Heart left ventricle (tissue), 16 donors: Measurements from ENCODE around the gene CYP19A1. TPM values are rescaled to one million over a fixed set of nuclear protein-coding genes. Genes with fewer than 3 reads are reported as not detected.

Experiments
- ATAC-seq, 4 donors: fragments of 200-7000 bp; cut with Tn5 transposase; one replicate each; pipeline ENCODE4 v1.9.1; 2020 to 2022; ENCODE audit warnings: moderate library complexity in 4 of 4, mild to moderate bottlenecking in 3 of 4, moderate number of reproducible peaks in 1 of 4
- DNase-seq, 5 donors: peaks; one replicate each; pipeline ENCODE4 v3.0.0-alpha.2; 2020
- H3K27ac ChIP-seq, 12 donors: fragments of 200-600 bp; sonication (generic) in 4 of 12; one replicate each; pipeline versions ENCODE4 v1.5.0 to v1.8.0; 2016 to 2022; ENCODE audit warnings: mild to moderate bottlenecking in 2 of 12
- H3K27me3 ChIP-seq, 9 donors: fragments of 200-600 bp; sonication (generic) in 2 of 9; one replicate each; pipeline versions ENCODE4 v1.5.1 to v1.8.0; 2016 to 2022; ENCODE audit warnings: mild to moderate bottlenecking in 3 of 9
- H3K36me3 ChIP-seq, 9 donors: fragments of 200-600 bp; sonication (generic) in 2 of 9; one replicate each; pipeline versions ENCODE4 v1.5.0 to v1.8.0; 2018 to 2022; ENCODE audit warnings: mild to moderate bottlenecking in 2 of 9
- H3K4me1 ChIP-seq, 12 donors: fragments of 200-600 bp; sonication (generic) in 4 of 12; one replicate each; pipeline versions ENCODE4 v1.5.0 to v1.8.0; 2016 to 2022; ENCODE audit warnings: mild to moderate bottlenecking in 3 of 12
- H3K4me3 ChIP-seq, 12 donors: fragments of 200-600 bp; sonication (generic) in 4 of 12; one replicate each; pipeline versions ENCODE4 v1.5.0 to v1.8.0; 2017 to 2022; ENCODE audit warnings: mild to moderate bottlenecking in 9 of 12, moderate library complexity in 4 of 12
- H3K9me3 ChIP-seq, 12 donors: fragments of 200-600 bp; sonication (generic) in 4 of 12; one replicate each; pipeline versions ENCODE4 v1.5.0 to v1.8.0; 2016 to 2022; ENCODE audit warnings: mild to moderate bottlenecking in 1 of 12
- POLR2A ChIP-seq, 2 donors: fragments of 450-650 bp; IDR thresholded peaks; one replicate each; pipeline ENCODE4 v1.6.1; 2017; ENCODE audit warnings: antibody characterized with exemption in 2 of 2, mild to moderate bottlenecking in 2 of 2, moderate library complexity in 2 of 2
- WGBS, 4 donors: extraction: QIAGEN DNeasy Blood & Tissue Kit in 2 of 4; methylation state at CpG; one replicate each; pipeline versions ENCODE4 v1.1.5 to v1.1.7; 2013 to 2018; 5-methylcytosine and 5-hydroxymethylcytosine counted together
- intact Hi-C, 10 donors: fragments of 100-400 bp; cut with DNase I; formaldehyde crosslinking; loops; one replicate each; pipeline versions ENCODE4 v1.11.1 to v1.14.2; 2022
- polyA plus RNA-seq, 2 donors: library from polyadenylated mRNA; stranded (reverse); fragments of 200-250 nt; gene quantifications; one replicate each; pipeline ENCODE4 v1.2.3, GENCODE V29; 2013
- total RNA-seq, 9 donors: library from RNA; depleted of rRNA in 2 of 9; stranded (reverse); fragments of >200 nt in 2 of 9; fragmentation: NEBNext Ultra II Directional in 3 of 9; extraction: Animal tissue kit (Norgen Biotek cat#: 25700) in 3 of 9; gene quantifications; one replicate each; pipeline versions ENCODE4 v1.1.0 to v1.2.4, GENCODE V29; 2016 to 2023
- TF ChIP-seq, protein P1 (sequence below), 12 donors: fragments of 200-600 bp; sonication (generic) in 4 of 12; IDR thresholded peaks; one replicate each; pipeline versions ENCODE4 v1.5.0 to v1.8.0; 2018 to 2022; ENCODE audit warnings: antibody characterized with exemption in 12 of 12, mild to moderate bottlenecking in 5 of 12
- donor health status: ischemic (EF 13 %, LVEDD 7.1; RV severe dilation, severe dysfunction).
- donor health status: healthy with polysubstance abuse.
- donor health status: DM: no; HTN: yes; CAD: no.
- donor health status: DM: no; HTN: no; CAD: no.
- donor health status: ischemic (EF 25% LVEDD 6.9; RV normal size, moderate dysfunction).
- donor health status: ischemic (EF 25% LVEDD 5.7; RV mildly dilated, moderate dysfunction).
- donor health status: healthy.
- donor health status: DM: yes; HTN: yes; CAD: no.
- donor health status: ischemic (EF 35%, LVEDD 5.7; RV mildly dilated, moderate dysfunction).
- donor health status: nonischemic (EF 11% LVEDD 7.7; RV severe dilation, severe dysfunction).
- donor health status: DM: yes; HTN: yes; CAD: no.
- donor health status: PGD.
- donor health status: ischemic (EF 29% LVEDD 5.4; RV normal size, mild dysfunction).
- donor health status: nonischemic (EF 23%, LVEDD 6.1; RV moderate dilation, normal function).

The CYP19A1 gene
- total and polyA plus RNA-seq, 11 donors, result 0.15 to 5.4 (median 0.60) TPM

DNA sequence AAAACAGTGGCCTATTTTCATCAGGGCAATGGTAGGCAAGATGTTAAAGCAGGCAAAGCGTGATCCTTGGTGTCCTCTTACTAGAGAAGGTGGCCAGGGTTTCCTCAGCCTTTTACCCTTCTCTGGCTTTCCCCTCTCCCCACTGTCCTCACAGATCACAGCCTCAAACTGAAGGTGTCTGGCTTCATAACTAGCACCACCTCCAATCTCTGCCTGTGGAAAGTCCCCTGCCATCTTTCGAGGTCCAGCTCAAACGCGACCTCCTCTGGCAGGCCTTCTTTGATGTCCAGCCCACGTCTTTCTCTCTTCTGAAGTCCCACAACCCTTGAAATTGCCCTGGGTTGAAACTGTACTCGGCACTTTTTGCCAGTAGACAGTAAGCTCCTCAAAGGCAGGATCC lies 35.9 kb downstream of the CYP19A1 start:
- H3K36me3 ChIP-seq, result no peaks in the 10 kb centered on the region
- H3K9me3 ChIP-seq, result no peaks in the 10 kb centered on the region
- no peak overlapping the region for H3K4me3 ChIP-seq
- H3K4me1 ChIP-seq, result peaks cover 0 to 26% (median 7%) of the 10 kb centered on the region in 12 donors
- no peak for DNase-seq
- no peak overlapping the region for H3K27ac ChIP-seq
- intact Hi-C loops, result no loop called here
- no peaks in the 10 kb centered on the region for H3K27me3 ChIP-seq
- TF ChIP-seq, protein P1, sequence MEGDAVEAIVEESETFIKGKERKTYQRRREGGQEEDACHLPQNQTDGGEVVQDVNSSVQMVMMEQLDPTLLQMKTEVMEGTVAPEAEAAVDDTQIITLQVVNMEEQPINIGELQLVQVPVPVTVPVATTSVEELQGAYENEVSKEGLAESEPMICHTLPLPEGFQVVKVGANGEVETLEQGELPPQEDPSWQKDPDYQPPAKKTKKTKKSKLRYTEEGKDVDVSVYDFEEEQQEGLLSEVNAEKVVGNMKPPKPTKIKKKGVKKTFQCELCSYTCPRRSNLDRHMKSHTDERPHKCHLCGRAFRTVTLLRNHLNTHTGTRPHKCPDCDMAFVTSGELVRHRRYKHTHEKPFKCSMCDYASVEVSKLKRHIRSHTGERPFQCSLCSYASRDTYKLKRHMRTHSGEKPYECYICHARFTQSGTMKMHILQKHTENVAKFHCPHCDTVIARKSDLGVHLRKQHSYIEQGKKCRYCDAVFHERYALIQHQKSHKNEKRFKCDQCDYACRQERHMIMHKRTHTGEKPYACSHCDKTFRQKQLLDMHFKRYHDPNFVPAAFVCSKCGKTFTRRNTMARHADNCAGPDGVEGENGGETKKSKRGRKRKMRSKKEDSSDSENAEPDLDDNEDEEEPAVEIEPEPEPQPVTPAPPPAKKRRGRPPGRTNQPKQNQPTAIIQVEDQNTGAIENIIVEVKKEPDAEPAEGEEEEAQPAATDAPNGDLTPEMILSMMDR (IDR thresholded peaks at IDR 0.05), result no peak
- TF ChIP-seq POLR2A (IDR thresholded peaks at IDR 0.05), result no peak
- WGBS, 4 donors, result 94 to 99% (median 95%) methylated on average over 6 of the region's 6 CpGs
- no peak for ATAC-seq

DNA sequence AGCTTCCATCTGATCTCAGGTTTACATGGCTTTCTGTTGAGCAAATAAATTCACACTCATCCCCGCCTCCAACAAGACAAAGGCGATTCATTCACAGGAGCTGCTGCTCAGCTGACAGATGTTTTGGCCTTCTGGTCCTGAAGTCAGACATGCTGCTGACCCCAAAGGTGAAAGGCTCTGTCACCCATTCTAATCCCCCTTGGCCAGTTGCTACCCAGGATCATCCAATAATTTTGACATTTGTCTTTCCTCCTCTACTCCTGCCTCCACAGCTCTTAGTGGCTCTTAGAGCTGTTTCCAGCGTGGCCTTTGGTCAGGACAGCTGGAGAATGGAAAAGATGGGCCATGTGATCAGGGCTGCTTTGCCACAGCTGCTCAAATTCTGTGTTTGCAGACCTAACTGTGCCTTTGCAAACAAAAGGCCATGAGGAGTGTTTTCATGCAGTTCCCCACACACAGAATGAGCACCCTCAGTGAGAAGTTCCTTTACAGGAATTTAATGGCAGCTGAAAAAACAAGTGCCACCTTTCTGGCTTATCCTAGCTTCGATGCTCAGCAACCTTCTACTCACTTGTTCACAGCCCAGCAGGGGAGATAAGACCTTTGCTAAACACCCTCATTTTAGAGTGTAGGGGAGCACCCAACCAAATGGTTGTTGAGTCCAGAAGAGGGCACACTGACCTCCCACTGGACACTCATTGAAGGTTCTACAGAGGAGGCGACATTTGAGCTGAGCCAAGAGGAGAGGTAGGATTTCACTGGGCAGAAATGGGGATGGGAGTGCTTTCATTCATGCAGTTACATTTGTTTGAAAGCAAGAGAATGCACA lies 39.0 kb downstream of the CYP19A1 start:
- H3K9me3 ChIP-seq, result no peaks in the 10 kb centered on the region
- peak overlapping the region in 3 of 12 donors; percentile 50 to 61 (median 52) for H3K27ac ChIP-seq
- peaks cover 0 to 26% (median 6%) of the 10 kb centered on the region in 12 donors for H3K4me1 ChIP-seq
- WGBS, 4 donors, result 84 to 92% (median 85%) methylated on average over 5 of the region's 5 CpGs
- DNase-seq, result no peak
- no peak overlapping the region for H3K4me3 ChIP-seq
- no peaks in the 10 kb centered on the region for H3K27me3 ChIP-seq
- ATAC-seq, result peak in 1 of 4 donors; percentile 27
- intact Hi-C loops, result no loop called here
- H3K36me3 ChIP-seq, result no peaks in the 10 kb centered on the region
- TF ChIP-seq, protein P1 (IDR thresholded peaks at IDR 0.05), result no peak
- TF ChIP-seq POLR2A (IDR thresholded peaks at IDR 0.05), result no peak

DNA sequence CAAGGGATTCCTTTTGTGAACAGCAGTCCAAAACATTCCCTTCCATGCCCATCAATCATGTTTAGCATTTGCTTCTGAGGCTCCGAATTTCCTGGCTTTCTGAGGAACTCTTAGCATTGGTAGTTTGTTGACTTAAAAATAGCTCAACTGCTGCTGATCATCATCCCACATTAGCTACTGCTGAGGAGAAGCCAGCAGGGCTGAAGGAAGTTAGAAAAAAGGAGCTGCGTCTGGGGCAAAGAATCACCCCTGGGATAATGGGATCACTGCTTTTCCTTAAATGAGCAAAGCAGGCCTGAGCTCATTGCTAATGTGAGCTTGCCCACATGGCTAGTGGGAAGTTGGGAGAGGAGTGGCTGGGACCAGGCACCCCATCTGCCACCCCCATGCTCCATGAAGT lies 39.8 kb downstream of the CYP19A1 start:
- WGBS, 4 donors, result 36 to 69% (median 45%) methylated on average over 2 of the region's 2 CpGs
- ATAC-seq (peak in 3 of 4 donors; percentile 22 to 39 (median 24)), DNase-seq (no peak)
- TF ChIP-seq POLR2A (IDR thresholded peaks at IDR 0.05), result no peak
- TF ChIP-seq, protein P1 (IDR thresholded peaks at IDR 0.05), result no peak
- peaks cover 0 to 22% (median 3%) of the 10 kb centered on the region in 12 donors for H3K4me1 ChIP-seq
- no peaks in the 10 kb centered on the region for H3K27me3 ChIP-seq
- H3K4me3 ChIP-seq, result no peak overlapping the region
- no peaks in the 10 kb centered on the region for H3K9me3 ChIP-seq
- H3K27ac ChIP-seq, result peak overlapping the region in 3 of 12 donors; percentile 50 to 61 (median 52)
- no peaks in the 10 kb centered on the region for H3K36me3 ChIP-seq
- intact Hi-C loops, result no loop called here

DNA sequence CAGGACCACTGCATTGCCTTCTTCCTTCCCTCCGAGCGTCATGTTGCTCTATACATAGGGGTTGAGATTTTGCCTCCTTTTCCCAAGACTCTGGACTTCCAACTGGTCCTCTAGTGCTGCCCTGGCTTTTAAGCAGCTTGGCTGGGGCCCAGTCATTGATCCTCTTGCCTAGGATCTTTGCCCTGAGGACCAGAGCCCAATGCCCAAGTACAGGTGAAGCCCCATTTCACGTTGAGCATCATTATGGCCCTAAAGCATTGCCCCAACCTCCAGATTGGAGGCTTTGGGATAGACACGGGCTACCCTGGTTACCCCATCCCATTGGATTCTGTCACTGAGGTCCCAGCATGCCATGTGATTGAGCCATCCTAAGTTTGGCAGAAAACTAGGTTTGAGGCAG lies 47.7 kb downstream of the CYP19A1 start:
- Histone ChIP-seq H3K4me1 (no peaks in the 10 kb centered on the region), H3K27ac (no peak overlapping the region), H3K36me3 (no peaks in the 10 kb centered on the region), H3K9me3 (no peaks in the 10 kb centered on the region), H3K4me3 (no peak overlapping the region), H3K27me3 (no peaks in the 10 kb centered on the region)
- TF ChIP-seq, protein P1 (IDR thresholded peaks at IDR 0.05), result no peak
- no peak for TF ChIP-seq POLR2A (IDR thresholded peaks at IDR 0.05)
- 86 to 94% (median 87%) methylated on average over 4 of the region's 4 CpGs for WGBS, 4 donors
- DNase-seq, result no peak
- no peak for ATAC-seq
- intact Hi-C loops, result no loop called here
